Gastroesophageal sphincter (tissue), 2 donors: ENCODE measurements around the gene PLEKHA7.

Experiments used
- POLR2A ChIP-seq, 2 donors: fragments of 450-650 bp; IDR thresholded peaks; one replicate each; pipeline ENCODE4 v1.6.1; 2017; ENCODE audit warnings: antibody characterized with exemption in 2 of 2, mild to moderate bottlenecking in 2 of 2, moderate library complexity in 1 of 2
- POLR2AphosphoS5 ChIP-seq: sonication (generic); formaldehyde crosslinking; IDR thresholded peaks from one replicate; pipeline ENCODE4 v1.6.1; 2017; ENCODE audit warnings: antibody characterized with exemption

- TF ChIP-seq POLR2AphosphoS5 (no peak), POLR2A (IDR thresholded peaks at IDR 0.05) (no peak)
These were observed 49.2 kb upstream of the PLEKHA7 start for GRCh38 chr11:17063171-17064002.
